Osteoblast (primary cell): ENCODE measurements around the gene GPR137C. TPM values are rescaled to one million over a fixed set of nuclear protein-coding genes. Genes with fewer than 3 reads are reported as not detected.
A peak's percentile ranks its signal among the peaks of the same experiment; 100 is the strongest.

Experiments
- DNase-seq: peaks from one replicate; pipeline ENCODE4 v3.0.0; 2011; ENCODE audit warnings: low spot score, mixed read lengths; ENCODE audit not compliant: insufficient read length; ENCODE audit errors: missing footprints
- H2AFZ ChIP-seq: 2 replicates; pipeline ENCODE4 v1.6.0; 2011; ENCODE audit warnings: mild to moderate bottlenecking, low read length
- H3K27ac ChIP-seq: 2 replicates; pipeline ENCODE4 v1.5.1; 2011; ENCODE audit warnings: mild to moderate bottlenecking, low read depth, low read length, moderate library complexity
- H3K27me3 ChIP-seq: 2 replicates; pipeline ENCODE4 v1.6.0; 2012; ENCODE audit warnings: mild to moderate bottlenecking, control low read depth, inconsistent platforms, low read length, moderate library complexity; ENCODE audit not compliant: insufficient read depth
- H3K36me3 ChIP-seq: 2 replicates; pipeline ENCODE4 v1.5.1; 2011; ENCODE audit warnings: mild to moderate bottlenecking, low read length, control low read depth, moderate library complexity; ENCODE audit not compliant: insufficient read depth
- H3K4me1 ChIP-seq: 2 replicates; pipeline ENCODE4 v1.5.1; 2011; ENCODE audit warnings: mild to moderate bottlenecking, low read length, control low read depth, moderate library complexity; ENCODE audit not compliant: insufficient read depth
- H3K4me2 ChIP-seq: 2 replicates; pipeline ENCODE4 v1.6.0; 2011; ENCODE audit warnings: mild to moderate bottlenecking, low read length; ENCODE audit not compliant: insufficient read depth
- H3K4me3 ChIP-seq: fragments of 200-600 bp; sonication (generic); 3 replicates; pipeline ENCODE4 v1.5.1; 2012; ENCODE audit warnings: mild to moderate bottlenecking, low read length, inconsistent platforms; ENCODE audit not compliant: insufficient read depth
- H3K79me2 ChIP-seq: 2 replicates; pipeline ENCODE4 v1.6.0; 2012; ENCODE audit warnings: mild to moderate bottlenecking, low read length, control low read depth, inconsistent platforms; ENCODE audit not compliant: insufficient read depth
- H3K9me3 ChIP-seq: 2 replicates; pipeline ENCODE4 v1.5.1; 2011; ENCODE audit warnings: low read depth, low read length, control low read depth
- H4K20me1 ChIP-seq: 2 replicates; pipeline ENCODE4 v1.6.0; 2012; ENCODE audit warnings: mild to moderate bottlenecking, low read length, control low read depth; ENCODE audit not compliant: insufficient read depth
- total RNA-seq: library from RNA; depleted of rRNA; stranded (reverse); fragments of >200 nt; gene quantifications from 2 replicates; pipeline ENCODE4 v1.2.3, GENCODE V29; 2012
- TF ChIP-seq, protein P1 (sequence below): IDR thresholded peaks from 2 replicates; pipeline ENCODE4 v1.5.1; 2011; ENCODE audit warnings: mild to moderate bottlenecking, low read depth, low read length, moderate library complexity; ENCODE audit errors: extremely low read depth

Gene GPR137C
- total RNA-seq, 1 donor, result 0.36 TPM

DNA sequence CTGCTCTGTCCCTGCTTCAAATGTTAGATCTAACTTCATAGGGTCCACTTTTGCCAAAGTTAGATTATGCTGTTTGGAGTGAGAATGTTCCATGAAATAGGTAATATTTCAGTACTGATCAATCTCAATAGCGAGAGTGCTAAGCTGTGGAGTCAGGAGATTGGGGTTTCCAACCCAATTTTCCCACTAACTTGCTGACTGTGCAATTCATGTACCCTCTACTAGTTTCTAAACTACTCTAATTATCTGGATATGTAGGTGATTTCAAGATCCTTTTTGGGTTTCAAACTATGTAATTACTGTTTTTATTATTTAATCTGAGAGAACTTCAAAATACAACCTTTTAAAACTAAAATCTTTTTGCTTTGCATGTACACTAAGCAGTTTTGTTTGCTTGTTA is 45.9 kb downstream of the GPR137C start:
- Histone ChIP-seq H3K4me1 (no peaks in the 10 kb centered on the region), H4K20me1 (no peaks in the 10 kb centered on the region), H3K79me2 (no peaks in the 10 kb centered on the region), H3K27ac (no peak overlapping the region), H3K36me3 (no peaks in the 10 kb centered on the region), H3K9me3 (no peaks in the 10 kb centered on the region), H3K27me3 (no peaks in the 10 kb centered on the region), H2AFZ (no peak overlapping the region), H3K4me2 (no peak overlapping the region), H3K4me3 (no peak overlapping the region)
- no peak for DNase-seq
- TF ChIP-seq, protein P1, sequence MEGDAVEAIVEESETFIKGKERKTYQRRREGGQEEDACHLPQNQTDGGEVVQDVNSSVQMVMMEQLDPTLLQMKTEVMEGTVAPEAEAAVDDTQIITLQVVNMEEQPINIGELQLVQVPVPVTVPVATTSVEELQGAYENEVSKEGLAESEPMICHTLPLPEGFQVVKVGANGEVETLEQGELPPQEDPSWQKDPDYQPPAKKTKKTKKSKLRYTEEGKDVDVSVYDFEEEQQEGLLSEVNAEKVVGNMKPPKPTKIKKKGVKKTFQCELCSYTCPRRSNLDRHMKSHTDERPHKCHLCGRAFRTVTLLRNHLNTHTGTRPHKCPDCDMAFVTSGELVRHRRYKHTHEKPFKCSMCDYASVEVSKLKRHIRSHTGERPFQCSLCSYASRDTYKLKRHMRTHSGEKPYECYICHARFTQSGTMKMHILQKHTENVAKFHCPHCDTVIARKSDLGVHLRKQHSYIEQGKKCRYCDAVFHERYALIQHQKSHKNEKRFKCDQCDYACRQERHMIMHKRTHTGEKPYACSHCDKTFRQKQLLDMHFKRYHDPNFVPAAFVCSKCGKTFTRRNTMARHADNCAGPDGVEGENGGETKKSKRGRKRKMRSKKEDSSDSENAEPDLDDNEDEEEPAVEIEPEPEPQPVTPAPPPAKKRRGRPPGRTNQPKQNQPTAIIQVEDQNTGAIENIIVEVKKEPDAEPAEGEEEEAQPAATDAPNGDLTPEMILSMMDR, result no peak

DNA sequence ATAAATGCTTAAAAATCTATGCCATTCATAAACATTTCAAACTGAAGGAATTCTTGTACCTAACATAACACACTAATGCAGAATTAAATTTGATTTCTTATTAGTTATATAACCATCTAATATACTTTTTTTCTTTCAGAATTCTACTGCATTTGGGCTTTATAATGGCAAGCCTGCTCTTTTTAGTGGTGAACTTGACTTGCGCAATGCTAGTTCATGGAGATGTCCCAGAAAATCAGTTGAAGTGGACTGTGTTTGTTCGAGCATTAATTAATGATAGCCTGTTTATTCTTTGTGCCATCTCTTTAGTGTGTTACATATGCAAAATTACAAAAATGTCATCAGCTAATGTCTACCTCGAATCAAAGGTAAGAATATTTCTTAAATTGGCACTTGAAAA is 47.3 kb downstream of the GPR137C start:
- Histone ChIP-seq H3K4me1 (no peaks in the 10 kb centered on the region), H4K20me1 (no peaks in the 10 kb centered on the region), H3K36me3 (no peaks in the 10 kb centered on the region), H3K27me3 (no peaks in the 10 kb centered on the region), H3K27ac (no peak overlapping the region), H3K4me3 (no peak overlapping the region), H2AFZ (no peak overlapping the region), H3K79me2 (no peaks in the 10 kb centered on the region), H3K9me3 (no peaks in the 10 kb centered on the region), H3K4me2 (no peak overlapping the region)
- no peak for DNase-seq
- TF ChIP-seq, protein P1, result no peak

DNA sequence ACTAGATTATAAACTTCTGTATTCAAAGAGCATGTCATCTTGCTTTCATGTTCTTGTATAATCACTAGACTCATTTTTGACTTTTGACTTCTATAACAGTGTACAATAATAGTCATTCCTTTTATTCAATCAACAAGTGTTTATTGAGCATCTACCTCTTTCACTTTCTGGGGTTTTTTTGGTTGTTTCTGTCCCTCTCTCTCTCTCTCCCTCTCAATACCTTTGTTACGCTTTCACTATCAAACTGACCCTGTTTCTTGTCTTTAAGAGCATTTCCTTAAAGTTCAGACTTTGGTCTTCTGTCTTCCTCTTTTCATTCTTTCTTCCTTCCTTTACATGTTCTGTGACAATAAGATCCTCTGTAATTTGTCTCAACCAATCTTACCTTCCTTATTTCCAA is 49.5 kb downstream of the GPR137C start:
- no peak overlapping the region for H3K4me2 ChIP-seq
- H3K9me3 ChIP-seq, result no peaks in the 10 kb centered on the region
- H4K20me1 ChIP-seq, result no peaks in the 10 kb centered on the region
- H2AFZ ChIP-seq, result peak overlapping the region; percentile 56
- TF ChIP-seq, protein P1, result no peak
- DNase-seq, result no peak
- no peaks in the 10 kb centered on the region for H3K4me1 ChIP-seq
- no peaks in the 10 kb centered on the region for H3K27me3 ChIP-seq
- no peaks in the 10 kb centered on the region for H3K36me3 ChIP-seq
- no peaks in the 10 kb centered on the region for H3K79me2 ChIP-seq
- H3K27ac ChIP-seq, result no peak overlapping the region
- no peak overlapping the region for H3K4me3 ChIP-seq

DNA sequence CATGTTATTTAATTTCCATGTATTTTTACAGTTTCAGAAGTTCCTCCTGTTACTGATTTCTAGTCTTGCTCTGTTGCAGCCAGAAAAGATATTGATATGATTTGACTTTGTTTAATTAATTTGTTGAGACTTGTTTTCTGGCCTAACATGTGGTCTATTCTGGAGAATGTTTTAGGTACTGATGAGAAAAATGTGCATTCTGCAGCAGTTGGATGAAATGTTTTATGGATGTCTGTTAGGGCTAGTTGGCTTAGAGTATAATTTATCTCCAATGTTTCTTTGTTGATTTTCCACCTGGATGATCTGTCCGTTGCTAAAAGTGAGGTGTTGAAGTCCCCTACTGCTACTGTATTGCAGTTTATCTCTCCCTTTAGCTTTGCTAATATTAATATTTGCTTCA is 54.4 kb downstream of the GPR137C start:
- Histone ChIP-seq H4K20me1 (no peaks in the 10 kb centered on the region), H3K4me2 (no peak overlapping the region), H3K27me3 (no peaks in the 10 kb centered on the region), H3K9me3 (no peaks in the 10 kb centered on the region), H3K36me3 (no peaks in the 10 kb centered on the region), H3K79me2 (no peaks in the 10 kb centered on the region), H3K27ac (no peak overlapping the region), H3K4me1 (no peaks in the 10 kb centered on the region), H2AFZ (no peak overlapping the region), H3K4me3 (no peak overlapping the region)
- TF ChIP-seq, protein P1, result no peak
- no peak for DNase-seq
